ENCODE measurements around the gene JAKMIP2. TPM values are rescaled to one million over a fixed set of nuclear protein-coding genes. Genes with fewer than 3 reads are reported as not detected.
"Not testable (repeated sequence)": the region's sequence is repeated elsewhere in the genome, so short reads cannot be mapped to it uniquely, and the experiment has no call there.

Gene JAKMIP2
- total RNA-seq, 4 donors from 2014 or later: 0.28 to 2.0 (median 0.73) TPM

DNA sequence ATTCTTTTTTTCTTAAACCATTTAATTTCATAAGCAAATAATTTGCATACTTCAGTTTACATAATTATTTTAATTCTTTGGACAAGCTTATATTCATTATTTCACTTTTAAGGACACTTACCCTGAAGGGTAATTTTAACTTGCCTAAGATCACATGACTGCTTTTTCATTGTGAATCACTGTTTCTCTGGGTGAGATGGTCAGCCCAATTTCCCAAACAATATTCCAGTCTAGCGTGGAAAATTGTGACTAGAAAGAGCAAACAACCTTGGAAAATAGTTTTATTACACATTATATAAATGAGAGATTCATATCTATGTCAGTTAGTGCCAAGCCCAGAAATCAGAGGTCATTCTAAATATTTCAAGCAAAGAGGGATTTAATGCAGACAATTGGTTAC lies 21.4 kb upstream of the JAKMIP2 start:
- DNase-seq (ENCODE audit: low spot score) (no peak), ATAC-seq (ENCODE audit: low FRiP score) (no peak)
- TF ChIP-seq, protein P1, sequence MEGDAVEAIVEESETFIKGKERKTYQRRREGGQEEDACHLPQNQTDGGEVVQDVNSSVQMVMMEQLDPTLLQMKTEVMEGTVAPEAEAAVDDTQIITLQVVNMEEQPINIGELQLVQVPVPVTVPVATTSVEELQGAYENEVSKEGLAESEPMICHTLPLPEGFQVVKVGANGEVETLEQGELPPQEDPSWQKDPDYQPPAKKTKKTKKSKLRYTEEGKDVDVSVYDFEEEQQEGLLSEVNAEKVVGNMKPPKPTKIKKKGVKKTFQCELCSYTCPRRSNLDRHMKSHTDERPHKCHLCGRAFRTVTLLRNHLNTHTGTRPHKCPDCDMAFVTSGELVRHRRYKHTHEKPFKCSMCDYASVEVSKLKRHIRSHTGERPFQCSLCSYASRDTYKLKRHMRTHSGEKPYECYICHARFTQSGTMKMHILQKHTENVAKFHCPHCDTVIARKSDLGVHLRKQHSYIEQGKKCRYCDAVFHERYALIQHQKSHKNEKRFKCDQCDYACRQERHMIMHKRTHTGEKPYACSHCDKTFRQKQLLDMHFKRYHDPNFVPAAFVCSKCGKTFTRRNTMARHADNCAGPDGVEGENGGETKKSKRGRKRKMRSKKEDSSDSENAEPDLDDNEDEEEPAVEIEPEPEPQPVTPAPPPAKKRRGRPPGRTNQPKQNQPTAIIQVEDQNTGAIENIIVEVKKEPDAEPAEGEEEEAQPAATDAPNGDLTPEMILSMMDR (IDR thresholded peaks at IDR 0.05): no peak

DNA sequence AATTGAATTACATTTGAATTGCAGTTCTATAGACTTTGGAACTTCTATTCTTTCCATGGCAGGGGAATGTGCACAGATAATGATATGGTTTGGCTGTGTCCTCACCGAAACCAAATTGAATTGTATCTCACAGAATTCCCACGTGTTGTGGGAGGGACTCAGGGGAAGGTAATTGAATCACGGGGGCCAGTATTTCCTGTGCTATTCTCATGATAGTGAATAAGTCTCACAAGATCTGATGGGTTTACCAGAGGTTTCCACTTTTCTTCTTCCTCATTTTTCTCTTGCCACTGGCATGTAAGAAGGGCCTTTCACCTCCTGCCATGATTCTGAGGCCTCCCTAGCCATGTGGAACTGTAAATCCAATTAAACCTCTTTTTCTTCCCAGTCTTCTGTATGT lies 20.6 kb upstream of the JAKMIP2 start:
- not testable (repeated sequence) for ATAC-seq (ENCODE audit: low FRiP score)

DNA sequence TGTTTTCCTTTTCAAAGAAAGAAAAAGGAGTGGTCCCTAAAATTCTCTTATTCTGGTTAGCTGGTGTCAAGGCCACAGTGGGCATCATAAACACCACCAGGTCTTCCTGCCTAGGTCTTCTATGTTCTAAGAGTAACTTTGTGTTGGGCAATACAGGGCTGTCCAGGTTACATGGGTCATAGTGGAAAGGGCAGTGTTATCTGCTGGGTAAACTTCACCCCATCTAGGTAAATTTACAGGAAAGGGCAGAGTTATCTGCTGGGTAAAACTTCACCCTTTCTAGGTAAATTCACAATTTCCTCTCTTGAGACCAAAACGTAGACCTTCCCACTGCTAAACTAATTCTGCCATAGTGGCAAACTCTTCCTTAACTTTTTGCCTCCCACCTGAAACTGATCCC lies 18.9 kb upstream of the JAKMIP2 start:
- no peak for ATAC-seq (ENCODE audit: low FRiP score)
- DNase-seq (ENCODE audit: low spot score): no peak
- TF ChIP-seq, protein P1 (IDR thresholded peaks at IDR 0.05): no peak

More for the DNA sequence above, 20.6 kb upstream of the JAKMIP2 start:
- not testable (repeated sequence) for DNase-seq (ENCODE audit: low spot score)

DNA sequence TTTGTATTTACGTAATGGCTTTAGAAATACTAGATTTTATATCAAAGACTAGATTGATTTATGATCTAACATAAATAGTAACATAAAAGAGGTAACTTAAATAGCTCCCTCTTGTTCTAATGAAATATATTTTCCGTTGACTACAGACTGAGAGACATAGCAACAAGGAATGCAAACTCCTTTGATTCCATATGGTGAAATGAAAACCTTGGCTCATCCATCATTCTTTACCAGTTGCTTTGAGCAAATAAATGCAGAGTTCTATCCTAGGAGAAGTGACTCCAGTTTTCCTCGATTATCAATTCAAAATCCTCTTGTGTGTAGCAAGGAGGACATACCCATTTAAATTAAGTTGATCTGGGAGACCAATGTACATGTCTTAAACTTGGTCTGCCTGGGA lies 18.0 kb upstream of the JAKMIP2 start:
- TF ChIP-seq, protein P1 (IDR thresholded peaks at IDR 0.05): no peak
- DNase-seq (ENCODE audit: low spot score) (no peak), ATAC-seq (ENCODE audit: low FRiP score) (no peak)

DNA sequence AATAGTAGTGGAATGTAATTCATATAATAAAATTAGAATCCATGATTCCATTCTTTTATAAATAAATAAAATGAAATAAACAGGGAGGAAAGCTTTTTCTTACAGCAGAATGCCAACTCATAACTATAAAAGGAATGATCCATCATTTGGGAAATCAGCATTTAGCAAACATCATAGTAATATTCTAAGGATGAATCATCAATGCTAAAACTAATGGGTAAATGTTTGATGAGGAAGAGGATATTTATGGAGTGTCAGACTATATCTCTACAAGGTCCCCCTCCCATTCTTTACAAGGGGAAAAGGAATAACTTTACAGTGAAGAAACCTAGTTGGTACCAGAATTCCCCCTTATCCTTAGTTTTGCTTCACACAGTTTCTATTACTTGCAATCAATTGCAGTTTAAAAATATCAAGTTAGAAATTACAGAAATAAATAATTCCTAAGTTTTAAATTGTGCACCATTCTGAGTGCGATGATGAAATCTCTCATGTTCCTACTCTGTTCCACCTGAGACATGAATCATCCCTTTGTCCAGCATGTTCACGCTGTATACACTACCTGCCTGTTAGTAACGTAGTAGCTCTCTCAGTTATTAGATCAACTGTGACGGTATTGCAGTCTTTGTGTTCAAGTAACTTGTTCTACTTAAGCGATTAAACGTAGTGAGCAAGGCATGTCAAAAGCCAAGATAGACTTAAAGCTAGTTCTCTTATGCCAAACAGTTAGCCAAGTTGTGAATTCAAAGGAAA lies 14.2 kb upstream of the JAKMIP2 start:
- TF ChIP-seq, protein P1 (IDR thresholded peaks at IDR 0.05): no peak
- no peak for ATAC-seq (ENCODE audit: low FRiP score)
- no peak for DNase-seq (ENCODE audit: low spot score)

DNA sequence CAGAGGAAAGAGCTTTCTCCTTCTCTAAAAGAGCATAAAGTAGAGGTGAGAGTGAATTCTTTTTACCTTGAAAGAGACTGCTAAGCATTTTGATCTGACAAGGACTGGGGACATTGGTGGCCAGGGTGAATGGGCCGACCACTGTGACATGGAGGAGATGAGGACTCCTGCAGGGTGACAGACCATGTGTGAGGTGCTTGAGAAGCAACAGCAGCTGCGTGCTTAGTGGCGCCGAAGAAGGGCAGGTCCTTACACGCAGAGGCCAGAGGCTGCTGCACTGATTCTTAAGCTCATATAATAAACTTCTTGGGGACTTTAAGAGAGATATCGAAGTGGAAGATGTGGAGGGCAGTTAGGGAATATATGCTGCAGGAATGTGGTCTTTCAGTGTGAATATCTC lies 8.7 kb upstream of the JAKMIP2 start:
- DNase-seq (ENCODE audit: low spot score): no peak
- ATAC-seq (ENCODE audit: low FRiP score): no peak
- TF ChIP-seq, protein P1 (IDR thresholded peaks at IDR 0.05): no peak

DNA sequence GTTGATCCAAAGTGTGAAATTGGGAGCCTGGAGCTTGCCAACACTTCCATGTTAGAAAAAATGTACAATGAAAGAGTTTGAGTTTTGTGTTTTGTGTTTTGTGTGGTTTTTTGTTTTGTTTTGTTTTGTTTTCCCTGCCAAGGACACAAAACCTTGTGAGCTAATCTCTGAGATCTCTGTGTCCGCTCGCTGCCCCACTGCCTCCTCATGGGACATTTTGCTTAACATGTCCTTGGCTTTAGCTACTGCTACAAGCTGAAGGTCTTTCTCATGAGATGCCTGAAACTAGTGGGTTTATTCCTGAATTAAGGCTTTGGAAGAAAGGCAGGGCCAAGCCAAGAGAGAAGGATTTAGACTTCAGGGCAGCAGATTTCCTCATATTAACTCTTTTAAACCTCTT lies 7.3 kb upstream of the JAKMIP2 start:
- ATAC-seq (ENCODE audit: low FRiP score): no peak
- no peak for DNase-seq (ENCODE audit: low spot score)
- TF ChIP-seq, protein P1 (IDR thresholded peaks at IDR 0.05): no peak

Data from omental fat pad (tissue), 4 donors.